T-helper 2 cell treated with Interferon-gamma antibody and Interleukin-4, amounts not matched to agents 5 μg/mL and 100 μg/mL, for 36 hours (primary cell): ENCODE data around the gene B3GALNT1.
A peak's percentile ranks its signal among the peaks of the same experiment; 100 is the strongest.

Source experiments
- DNase-seq: peaks from one replicate; pipeline ENCODE4 v3.0.0; 2021; ENCODE audit warnings: low spot score
- H3K27ac Mint-ChIP-seq: one replicate; pipeline ENCODE4 v1.8.0; 2021; ENCODE audit warnings: mild to moderate bottlenecking, mixed read lengths
- H3K27me3 Mint-ChIP-seq: one replicate; pipeline ENCODE4 v1.8.0; 2021; ENCODE audit warnings: low read depth, mixed read lengths
- H3K36me3 Mint-ChIP-seq: one replicate; pipeline ENCODE4 v1.8.0; 2021; ENCODE audit warnings: low read depth, mixed read lengths
- H3K4me1 Mint-ChIP-seq: one replicate; pipeline ENCODE4 v1.8.0; 2021; ENCODE audit warnings: low read depth, mixed read lengths
- H3K4me3 Mint-ChIP-seq: one replicate; pipeline ENCODE4 v1.8.0; 2022; ENCODE audit warnings: mild to moderate bottlenecking, moderate library complexity, mixed read lengths
- H3K9me3 Mint-ChIP-seq: one replicate; pipeline ENCODE4 v1.8.0; 2021; ENCODE audit warnings: mixed read lengths

B3GALNT1 gene

DNA sequence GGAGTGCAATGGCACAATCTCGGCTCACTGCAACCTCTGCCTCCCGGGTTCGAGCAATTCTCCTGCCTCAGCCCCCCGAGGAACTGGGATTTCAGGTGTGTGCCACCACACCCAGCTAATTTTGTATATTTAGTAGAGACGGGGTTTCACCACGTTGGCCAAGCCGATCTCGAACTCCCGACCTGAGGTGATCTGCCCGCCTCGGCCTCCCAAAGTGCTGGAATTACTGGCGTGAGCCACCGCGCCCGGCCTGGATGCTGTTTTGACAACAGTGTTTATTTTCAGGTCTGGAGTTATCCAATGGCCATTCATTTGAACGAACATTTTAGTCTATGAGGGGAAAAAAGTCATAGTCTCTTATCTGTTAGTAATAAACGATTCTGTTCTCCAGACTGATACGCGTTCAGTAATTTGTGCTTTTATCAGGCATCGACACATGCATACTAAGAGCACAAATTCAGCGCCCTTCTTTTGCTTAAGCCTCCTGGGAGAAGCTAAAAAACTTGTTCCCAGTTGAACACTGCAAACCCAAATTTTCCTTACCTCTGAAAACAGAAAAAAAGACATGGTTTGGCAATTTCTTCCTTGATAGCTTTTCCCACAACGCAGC, 1.3 kb downstream of the B3GALNT1 start:
- H3K9me3 Mint-ChIP-seq = no peaks in the 10 kb centered on the region
- DNase-seq = no peak
- H3K36me3 Mint-ChIP-seq = no peaks in the 10 kb centered on the region
- H3K4me1 Mint-ChIP-seq = peaks cover 21% of the 10 kb centered on the region
- H3K27ac Mint-ChIP-seq = no peak overlapping the region
- peaks cover 47% of the 10 kb centered on the region for H3K27me3 Mint-ChIP-seq
- H3K4me3 Mint-ChIP-seq = peak overlapping the region; percentile 51

DNA sequence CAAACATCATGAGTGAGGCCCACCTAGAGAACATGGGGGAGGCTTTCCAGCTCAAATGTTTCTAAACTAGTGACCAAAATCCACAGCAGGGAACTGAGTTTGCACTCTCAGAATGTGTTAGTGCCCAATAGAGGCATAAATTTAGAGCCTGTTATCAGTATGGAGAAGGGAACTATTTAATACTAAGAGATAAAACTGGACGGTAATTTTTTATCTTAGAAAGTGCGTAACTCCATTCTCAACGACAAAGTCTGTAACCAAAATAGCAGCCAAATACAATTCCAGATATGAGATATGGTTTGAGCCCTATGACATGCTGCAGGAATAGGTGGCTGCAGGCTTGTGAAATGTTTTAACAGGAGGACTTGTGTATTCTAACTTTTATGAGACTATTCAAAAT, 3.5 kb downstream of the B3GALNT1 start:
- Mint-ChIP-seq H3K27ac (no peak overlapping the region), H3K9me3 (no peaks in the 10 kb centered on the region), H3K36me3 (no peaks in the 10 kb centered on the region), H3K27me3 (peaks cover 42% of the 10 kb centered on the region), H3K4me3 (no peak overlapping the region), H3K4me1 (peaks cover 13% of the 10 kb centered on the region)
- no peak for DNase-seq

DNA sequence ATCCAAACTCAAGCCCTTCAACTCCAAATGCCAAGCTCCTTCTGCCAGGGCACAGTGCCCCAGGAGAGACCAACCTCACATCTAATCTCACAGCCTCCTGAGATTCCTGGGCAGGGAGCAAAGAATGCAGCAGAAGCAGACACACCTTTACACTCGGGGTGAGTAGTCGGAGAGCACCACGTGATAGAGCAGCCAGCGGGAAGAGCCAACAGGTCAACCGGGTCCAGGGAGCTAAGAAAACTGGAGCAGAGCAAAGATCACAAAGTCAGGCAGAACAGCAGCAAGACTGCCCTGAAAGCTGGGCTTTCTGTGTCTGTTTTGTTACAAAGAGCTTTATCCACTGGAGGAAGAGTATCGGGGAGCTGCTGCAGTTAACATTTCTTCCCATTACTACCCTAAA, 4.2 kb downstream of the B3GALNT1 start:
- H3K4me1 Mint-ChIP-seq = peaks cover 11% of the 10 kb centered on the region
- DNase-seq = no peak
- peaks cover 40% of the 10 kb centered on the region for H3K27me3 Mint-ChIP-seq

DNA sequence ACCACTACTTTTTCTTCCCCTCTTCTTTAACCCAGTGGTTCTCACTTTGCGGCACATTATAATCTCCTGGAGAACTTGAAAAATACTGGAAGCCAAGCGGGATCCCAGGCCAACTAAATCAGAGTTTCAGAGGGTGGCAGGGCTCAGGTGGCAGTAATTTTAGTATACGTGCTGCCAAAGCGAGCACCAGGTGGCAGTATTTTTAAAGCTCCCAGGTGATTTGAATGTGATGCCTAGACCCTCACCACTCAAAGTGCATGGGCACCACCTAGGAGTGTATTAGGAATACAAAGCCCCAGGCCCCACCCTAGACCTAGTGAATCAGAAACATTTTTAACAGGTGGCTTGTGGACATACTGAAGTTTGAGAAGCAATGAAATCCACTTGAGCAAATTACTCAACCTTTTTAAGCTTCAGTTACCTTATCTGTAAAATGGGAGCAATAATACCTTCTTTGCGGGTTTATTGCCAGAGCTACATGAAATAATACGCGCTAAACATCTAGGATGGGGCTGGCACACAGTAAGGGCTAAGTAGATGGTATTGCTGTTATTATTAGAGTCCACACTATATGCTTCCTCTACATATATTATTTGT, 8.3 kb downstream of the B3GALNT1 start:
- peaks cover 9% of the 10 kb centered on the region for H3K27me3 Mint-ChIP-seq
- no peaks in the 10 kb centered on the region for H3K9me3 Mint-ChIP-seq
- no peak overlapping the region for H3K4me3 Mint-ChIP-seq
- no peak for DNase-seq
- H3K27ac Mint-ChIP-seq = no peak overlapping the region
- H3K36me3 Mint-ChIP-seq = no peaks in the 10 kb centered on the region
- no peaks in the 10 kb centered on the region for H3K4me1 Mint-ChIP-seq

More for the DNA sequence above, 4.2 kb downstream of the B3GALNT1 start:
- H3K4me3 Mint-ChIP-seq = no peak overlapping the region
- no peaks in the 10 kb centered on the region for H3K9me3 Mint-ChIP-seq
- no peaks in the 10 kb centered on the region for H3K36me3 Mint-ChIP-seq
- H3K27ac Mint-ChIP-seq = no peak overlapping the region

DNA sequence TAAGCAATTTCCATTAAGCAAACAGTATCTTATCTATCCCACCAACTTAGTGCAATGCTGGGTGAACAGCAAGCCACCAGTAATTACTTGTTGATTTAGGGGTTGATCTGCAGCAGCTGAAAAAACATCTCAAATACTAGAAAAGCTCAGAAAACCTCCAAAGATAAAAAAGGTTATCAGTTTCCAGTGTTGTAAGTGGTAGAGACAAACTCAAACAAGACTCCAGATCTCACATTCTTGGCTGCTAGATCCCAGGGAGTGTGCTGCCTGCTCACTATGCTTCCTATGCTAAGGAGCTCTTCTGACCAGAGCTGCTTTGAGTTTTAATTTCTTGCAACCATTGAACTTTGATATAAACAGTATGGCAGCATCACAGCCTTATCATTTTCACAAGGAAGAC, 11.3 kb downstream of the B3GALNT1 start:
- H3K27ac Mint-ChIP-seq = no peak overlapping the region
- H3K4me1 Mint-ChIP-seq = no peaks in the 10 kb centered on the region
- H3K4me3 Mint-ChIP-seq = no peak overlapping the region

DNA sequence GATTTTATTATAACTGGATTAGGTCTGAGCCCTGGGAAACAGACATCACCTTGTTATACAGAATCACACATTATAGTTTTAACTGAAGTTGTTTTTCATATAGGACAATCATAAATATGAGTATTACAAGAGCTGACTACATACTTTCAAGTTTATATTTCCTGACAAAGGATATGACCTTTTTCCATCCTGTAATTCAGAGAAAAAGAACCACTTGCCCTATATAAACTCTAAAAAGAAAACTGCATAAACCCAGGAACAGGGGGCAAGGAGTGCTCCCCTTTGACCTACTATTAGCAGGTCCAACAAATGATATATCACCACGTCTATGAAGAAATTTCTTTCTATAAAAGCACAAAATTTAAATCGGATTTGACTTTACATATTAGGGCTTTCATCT, 20.9 kb downstream of the B3GALNT1 start:
- Mint-ChIP-seq H3K36me3 (peaks cover 2% of the 10 kb centered on the region), H3K27ac (no peak overlapping the region), H3K4me1 (peaks cover 5% of the 10 kb centered on the region), H3K4me3 (no peak overlapping the region), H3K27me3 (peaks cover 11% of the 10 kb centered on the region), H3K9me3 (no peaks in the 10 kb centered on the region)
- DNase-seq = no peak

More for the DNA sequence above, 11.3 kb downstream of the B3GALNT1 start:
- Mint-ChIP-seq H3K9me3 (no peaks in the 10 kb centered on the region), H3K27me3 (peaks cover 6% of the 10 kb centered on the region), H3K36me3 (no peaks in the 10 kb centered on the region)
- no peak for DNase-seq

DNA sequence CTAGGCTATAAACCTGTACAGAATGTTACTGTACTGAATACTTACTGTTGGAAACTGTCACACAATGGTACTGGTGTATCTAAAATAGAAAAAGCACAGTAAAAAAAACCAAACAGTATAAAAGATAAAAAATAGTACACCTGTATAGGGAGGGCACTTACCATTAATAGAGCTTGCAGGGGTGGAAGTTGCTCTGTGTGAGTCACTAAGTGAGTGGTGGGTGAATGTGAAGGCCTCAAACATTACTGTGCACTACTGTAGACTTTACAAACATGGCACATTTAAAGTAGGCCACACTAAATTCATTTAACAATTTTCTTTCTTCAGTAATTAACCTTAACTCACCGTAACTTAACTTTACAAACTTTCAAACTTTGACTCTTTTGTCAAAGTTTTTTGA, 22.0 kb downstream of the B3GALNT1 start:
- H3K27ac Mint-ChIP-seq = no peak overlapping the region
- peaks cover 2% of the 10 kb centered on the region for H3K36me3 Mint-ChIP-seq
- H3K4me1 Mint-ChIP-seq = peaks cover 5% of the 10 kb centered on the region
- peaks cover 11% of the 10 kb centered on the region for H3K27me3 Mint-ChIP-seq
- no peak for DNase-seq
- H3K4me3 Mint-ChIP-seq = no peak overlapping the region
- no peaks in the 10 kb centered on the region for H3K9me3 Mint-ChIP-seq

DNA sequence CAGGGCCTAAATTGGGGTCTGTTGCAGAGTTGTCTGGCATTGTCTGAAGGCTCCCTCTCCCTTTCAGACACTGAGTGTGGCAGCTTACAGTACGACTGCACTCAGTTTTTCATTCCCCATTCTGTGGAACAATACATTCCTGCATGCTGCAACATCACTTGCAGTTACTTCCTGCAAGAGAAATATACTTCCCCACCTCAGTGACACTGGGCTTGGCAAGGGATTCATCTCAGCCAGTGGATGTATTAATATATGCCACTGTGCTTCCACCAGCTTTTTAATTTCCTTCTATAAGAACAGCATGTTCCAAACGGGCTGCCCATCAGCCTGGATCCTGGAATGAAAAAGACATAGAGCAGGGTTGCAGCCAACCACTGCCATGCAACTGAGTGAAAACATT, 23.1 kb downstream of the B3GALNT1 start:
- no peaks in the 10 kb centered on the region for H3K9me3 Mint-ChIP-seq
- no peak for DNase-seq
- H3K4me3 Mint-ChIP-seq = no peak overlapping the region
- H3K27me3 Mint-ChIP-seq = peaks cover 13% of the 10 kb centered on the region
- H3K27ac Mint-ChIP-seq = no peak overlapping the region
- H3K36me3 Mint-ChIP-seq = peaks cover 2% of the 10 kb centered on the region
- H3K4me1 Mint-ChIP-seq = peaks cover 15% of the 10 kb centered on the region

DNA sequence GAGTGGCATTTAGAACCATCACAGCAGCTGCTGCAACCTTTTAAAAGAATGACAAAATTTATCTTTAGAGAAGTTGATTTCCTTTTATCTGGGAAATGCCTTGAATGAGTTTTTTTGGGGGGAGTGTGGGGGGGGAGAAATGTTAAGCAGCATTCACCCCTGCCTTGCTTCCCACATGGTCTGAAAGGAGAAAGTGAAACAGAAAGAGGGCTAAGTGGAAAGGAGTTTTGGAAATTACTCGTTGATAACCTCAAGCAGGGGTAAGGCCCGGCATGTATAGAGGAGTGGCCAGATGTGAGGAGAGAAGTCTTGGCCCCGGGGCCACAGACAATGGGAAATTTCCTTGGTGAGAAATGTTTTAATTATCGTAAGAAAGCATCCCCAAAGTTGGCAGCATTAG, 23.5 kb downstream of the B3GALNT1 start:
- DNase-seq = no peak
- no peaks in the 10 kb centered on the region for H3K9me3 Mint-ChIP-seq
- peaks cover 2% of the 10 kb centered on the region for H3K36me3 Mint-ChIP-seq
- H3K27me3 Mint-ChIP-seq = peaks cover 17% of the 10 kb centered on the region
- H3K4me1 Mint-ChIP-seq = peaks cover 17% of the 10 kb centered on the region
- no peak overlapping the region for H3K4me3 Mint-ChIP-seq
- H3K27ac Mint-ChIP-seq = peak overlapping the region; percentile 31

DNA sequence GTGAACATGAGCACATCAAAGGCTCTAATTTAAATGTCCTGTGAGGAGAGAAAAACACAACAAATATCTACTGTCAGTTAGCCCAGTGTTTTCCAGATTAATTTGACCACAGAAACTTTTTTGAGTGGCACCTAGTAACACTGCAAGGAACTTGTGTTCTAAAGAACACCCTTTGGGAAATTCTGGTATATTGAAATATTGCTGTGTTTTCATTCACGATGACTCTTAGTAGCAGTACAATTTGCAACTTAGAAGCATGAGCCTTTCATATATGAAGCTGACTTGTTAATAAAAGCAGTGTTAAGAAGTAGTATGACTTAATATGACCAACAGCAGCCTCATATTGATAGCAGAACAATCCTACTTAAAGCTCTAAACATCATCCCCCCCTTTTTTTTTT, 32.0 kb downstream of the B3GALNT1 start:
- H3K4me1 Mint-ChIP-seq = peaks cover 42% of the 10 kb centered on the region
- no peak overlapping the region for H3K27ac Mint-ChIP-seq
- no peaks in the 10 kb centered on the region for H3K9me3 Mint-ChIP-seq
- H3K36me3 Mint-ChIP-seq = peaks cover 1% of the 10 kb centered on the region
- H3K27me3 Mint-ChIP-seq = peaks cover 39% of the 10 kb centered on the region
- DNase-seq = no peak
- H3K4me3 Mint-ChIP-seq = peak overlapping the region; percentile 8

DNA sequence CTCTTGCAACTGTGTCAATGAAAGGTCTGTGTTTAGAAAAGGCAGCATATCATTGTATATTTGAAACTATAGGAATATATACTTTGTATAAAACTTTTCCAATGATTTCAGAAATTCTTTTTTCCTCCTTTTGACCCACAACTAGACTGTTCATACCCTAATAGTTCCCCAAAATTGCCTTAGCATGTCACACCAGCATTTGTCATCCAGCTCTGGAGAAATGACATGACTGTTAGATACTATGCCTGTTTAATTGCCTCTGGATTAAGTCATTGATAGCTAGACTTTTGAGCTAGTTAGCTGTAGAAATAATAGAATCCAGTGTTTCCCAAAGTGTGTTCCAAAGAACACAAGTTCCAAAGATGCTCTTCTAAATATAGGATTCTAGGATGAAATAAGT, 32.4 kb downstream of the B3GALNT1 start:
- Mint-ChIP-seq H3K4me3 (peak overlapping the region; percentile 24), H3K4me1 (peaks cover 40% of the 10 kb centered on the region), H3K27ac (no peak overlapping the region)

DNA sequence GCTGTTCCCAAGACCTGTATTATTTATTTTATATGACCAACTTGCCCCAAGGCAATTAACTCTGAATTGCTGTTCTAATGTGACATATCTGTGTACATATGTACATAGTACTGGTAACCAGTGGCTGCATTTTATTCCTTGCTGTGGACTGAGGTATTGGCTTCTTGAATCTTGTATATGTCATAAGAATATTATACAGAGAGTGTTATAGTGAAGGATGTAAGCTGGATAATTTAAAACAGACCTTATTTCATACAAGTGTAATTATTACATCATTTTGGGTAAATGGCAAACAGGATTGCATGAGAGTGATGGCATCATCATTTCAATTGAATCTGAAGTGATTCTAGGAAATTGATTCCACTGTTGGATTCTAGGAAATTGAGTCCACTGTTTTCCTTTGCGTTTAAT, 32.9 kb downstream of the B3GALNT1 start:
- Mint-ChIP-seq H3K27ac (no peak overlapping the region), H3K36me3 (peaks cover 1% of the 10 kb centered on the region), H3K27me3 (peaks cover 33% of the 10 kb centered on the region), H3K9me3 (no peaks in the 10 kb centered on the region), H3K4me1 (peaks cover 35% of the 10 kb centered on the region), H3K4me3 (peak overlapping the region; percentile 24)
- no peak for DNase-seq

More for the DNA sequence above, 32.4 kb downstream of the B3GALNT1 start:
- DNase-seq = no peak
- Mint-ChIP-seq H3K9me3 (no peaks in the 10 kb centered on the region), H3K27me3 (peaks cover 35% of the 10 kb centered on the region), H3K36me3 (peaks cover 1% of the 10 kb centered on the region)

DNA sequence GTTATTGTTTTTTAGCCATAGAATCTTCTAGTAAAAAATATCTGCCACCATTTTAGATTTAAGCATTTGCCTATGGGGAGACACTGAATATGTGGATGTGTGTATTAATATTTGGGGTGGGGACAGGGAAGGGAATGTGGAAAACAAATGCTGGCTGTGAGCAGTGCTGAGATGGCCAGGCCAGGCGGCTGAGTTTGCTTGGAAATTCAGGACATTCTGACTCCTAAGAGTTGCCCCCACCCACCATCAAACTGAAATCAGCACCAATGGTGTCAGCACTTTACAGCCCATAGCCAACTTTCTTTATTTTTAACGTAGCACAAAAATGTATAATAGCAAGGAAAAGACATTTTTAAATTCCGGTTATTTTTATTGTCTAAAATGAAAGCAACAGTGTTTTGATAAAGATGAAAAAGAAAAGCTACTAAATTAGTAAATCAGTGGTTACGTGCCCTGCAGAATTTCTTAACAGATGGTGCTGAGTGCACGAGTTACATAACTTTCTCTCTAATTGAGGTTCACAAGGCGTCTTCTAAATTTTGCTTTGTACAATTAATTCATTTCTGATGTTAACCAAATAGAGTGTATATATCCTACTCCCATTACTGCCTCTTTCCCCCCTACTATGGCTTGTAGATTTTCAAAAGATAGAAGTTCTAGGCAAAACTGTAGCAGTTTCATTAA, 34.0 kb downstream of the B3GALNT1 start:
- Mint-ChIP-seq H3K9me3 (no peaks in the 10 kb centered on the region), H3K36me3 (peaks cover 1% of the 10 kb centered on the region), H3K4me3 (no peak overlapping the region), H3K27ac (no peak overlapping the region), H3K4me1 (peaks cover 31% of the 10 kb centered on the region), H3K27me3 (peaks cover 24% of the 10 kb centered on the region)
- DNase-seq = no peak

DNA sequence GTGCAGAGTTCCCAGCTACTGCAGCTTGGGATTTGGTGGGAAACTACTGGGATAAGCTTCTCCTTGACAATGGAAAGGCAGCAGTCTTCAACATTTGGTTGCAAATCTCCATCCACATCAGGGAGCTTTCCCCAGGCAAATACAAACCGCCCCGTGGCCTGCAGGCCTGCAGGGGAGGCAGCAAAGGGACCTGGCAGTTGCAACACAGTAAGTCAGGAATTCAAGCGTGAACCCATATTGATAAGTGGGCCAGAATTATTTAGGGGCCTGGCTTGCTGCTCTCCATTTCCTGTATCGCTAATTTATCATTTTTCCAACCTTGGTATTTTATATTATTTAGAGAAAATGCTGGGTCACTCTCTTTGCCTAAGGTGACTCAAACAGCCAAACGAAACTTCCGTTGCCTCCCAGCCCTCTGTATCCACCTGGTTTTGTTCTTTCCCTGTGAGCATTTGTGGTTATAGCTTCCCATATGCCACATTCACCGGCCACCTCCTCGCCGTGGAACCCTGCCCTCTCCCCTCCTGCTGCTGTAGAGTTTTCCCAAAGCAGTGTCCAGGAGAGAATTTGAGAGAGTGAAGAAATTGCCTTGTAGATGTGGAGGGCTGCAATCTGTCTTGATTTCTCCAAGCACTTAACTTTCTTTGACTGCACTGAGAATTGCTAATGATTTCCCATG, 34.8 kb downstream of the B3GALNT1 start:
- peaks cover 1% of the 10 kb centered on the region for H3K36me3 Mint-ChIP-seq
- H3K9me3 Mint-ChIP-seq = no peaks in the 10 kb centered on the region
- H3K27me3 Mint-ChIP-seq = peaks cover 17% of the 10 kb centered on the region
- no peak overlapping the region for H3K27ac Mint-ChIP-seq
- no peak overlapping the region for H3K4me3 Mint-ChIP-seq
- H3K4me1 Mint-ChIP-seq = peaks cover 31% of the 10 kb centered on the region
- no peak for DNase-seq
